Left renal cortex interstitium (tissue), 4 donors: Measurements from ENCODE around the gene TMEM187. TPM values are rescaled to one million over a fixed set of nuclear protein-coding genes. Genes with fewer than 3 reads are reported as not detected.
"Not testable (repeated sequence)": the region's sequence is repeated elsewhere in the genome, so short reads cannot be mapped to it uniquely, and the experiment has no call there.

Source experiments
- DNase-seq, 4 donors: peaks; one replicate each; pipeline ENCODE4 v3.0.0-alpha.2; 2013; ENCODE audit warnings: low read depth in 4 of 4, low spot score in 2 of 4, missing footprints in 1 of 4
- polyA plus RNA-seq, 4 donors: library from polyadenylated mRNA; unstranded; fragments of 120-200 nt; gene quantifications; one replicate each; pipeline ENCODE4 v1.2.1, GENCODE V29; 2013; ENCODE audit not compliant: insufficient read length in 4 of 4

The TMEM187 gene
- polyA plus RNA-seq, 4 donors, result 5.9 to 10.9 (median 8.0) TPM

DNA sequence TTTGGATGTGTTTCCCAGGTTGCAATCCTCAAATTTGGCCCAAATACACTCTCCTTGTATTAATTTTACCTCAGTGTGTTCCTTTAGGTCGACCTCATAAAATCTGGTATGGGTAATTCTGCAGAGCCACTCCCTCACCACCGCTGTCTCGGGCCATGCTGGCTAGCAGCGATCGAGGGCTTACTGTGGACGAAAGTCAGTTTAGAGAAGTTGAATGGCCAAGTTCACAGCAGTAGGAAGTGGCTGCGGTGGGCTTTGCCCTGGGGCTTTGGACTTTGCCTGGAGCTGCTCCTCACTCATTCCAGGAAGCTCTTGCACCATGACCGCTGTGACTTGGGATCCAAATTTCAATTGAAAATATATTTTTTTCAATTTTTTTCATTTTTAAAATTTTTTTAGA, 19.6 kb downstream of the TMEM187 start:
- DNase-seq, result no peak

DNA sequence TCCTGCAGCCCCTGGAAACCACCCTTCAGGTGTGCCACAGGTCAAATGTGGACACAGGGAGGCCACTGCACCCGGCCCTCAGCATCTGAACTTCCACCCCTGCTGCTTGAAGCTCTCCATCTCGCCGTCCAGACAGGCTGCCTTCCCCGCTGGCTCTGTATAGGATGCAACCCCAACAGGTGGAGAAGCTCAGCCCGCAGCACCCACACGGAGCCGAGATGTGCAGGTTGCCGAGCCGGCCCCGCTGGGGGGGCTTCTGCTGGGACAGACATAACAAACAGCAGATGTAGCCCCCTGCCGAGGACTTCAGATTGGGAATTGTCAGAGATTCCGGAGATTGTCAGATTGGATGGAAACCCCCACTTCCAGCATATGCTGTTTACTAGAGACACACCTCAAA, 20.5 kb downstream of the TMEM187 start:
- no peak for DNase-seq

DNA sequence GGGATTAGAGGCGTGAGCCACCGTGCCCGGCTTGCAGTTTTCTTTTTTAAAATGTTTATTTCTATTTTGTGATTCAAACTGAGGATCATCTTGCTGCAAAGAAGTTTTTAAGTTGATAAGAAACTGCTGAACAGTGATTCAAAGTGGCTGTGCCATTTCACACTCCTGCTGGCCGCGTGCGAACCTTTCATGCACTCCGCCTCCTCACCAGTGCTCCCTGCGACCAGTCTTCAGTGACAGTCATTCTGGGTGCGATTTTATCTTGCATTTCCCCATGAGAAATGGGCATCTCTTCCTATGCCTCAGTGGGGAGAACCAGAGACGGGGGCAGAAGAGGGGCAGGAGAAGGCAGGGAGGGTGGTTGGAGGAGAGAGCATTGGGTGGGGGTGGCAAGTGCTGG, 21.4 kb downstream of the TMEM187 start:
- no peak for DNase-seq

GRCh38 chrX:153994398-153994797, 21.8 kb downstream of the TMEM187 start:
- not testable (repeated sequence) for DNase-seq

GRCh38 chrX:153995504-153995903, 22.9 kb downstream of the TMEM187 start:
- no peak for DNase-seq

GRCh38 chrX:153999359-154000037, 26.9 kb downstream of the TMEM187 start:
- no peak for DNase-seq

DNA sequence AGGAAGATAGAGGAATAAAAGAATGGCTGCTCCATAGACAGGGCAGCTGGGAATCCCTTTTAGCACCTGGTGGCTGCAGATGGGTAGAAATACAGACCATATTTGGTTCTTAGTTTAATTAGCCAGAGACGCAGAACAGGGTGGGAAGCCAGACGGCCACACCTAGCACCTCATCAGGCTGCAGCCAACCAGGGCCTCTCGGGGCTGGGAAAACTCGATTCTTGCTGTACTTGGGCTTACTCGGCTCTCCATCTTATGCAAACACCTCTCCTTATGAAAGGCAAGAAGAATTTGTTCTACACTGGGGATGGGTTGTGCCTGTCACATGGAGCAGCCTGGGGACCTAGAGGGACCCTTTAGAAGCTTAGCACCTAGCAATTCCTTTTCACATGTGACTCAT, 27.5 kb downstream of the TMEM187 start:
- DNase-seq, result no peak

GRCh38 chrX:154002215-154002719, 29.7 kb downstream of the TMEM187 start:
- DNase-seq, result no peak

DNA sequence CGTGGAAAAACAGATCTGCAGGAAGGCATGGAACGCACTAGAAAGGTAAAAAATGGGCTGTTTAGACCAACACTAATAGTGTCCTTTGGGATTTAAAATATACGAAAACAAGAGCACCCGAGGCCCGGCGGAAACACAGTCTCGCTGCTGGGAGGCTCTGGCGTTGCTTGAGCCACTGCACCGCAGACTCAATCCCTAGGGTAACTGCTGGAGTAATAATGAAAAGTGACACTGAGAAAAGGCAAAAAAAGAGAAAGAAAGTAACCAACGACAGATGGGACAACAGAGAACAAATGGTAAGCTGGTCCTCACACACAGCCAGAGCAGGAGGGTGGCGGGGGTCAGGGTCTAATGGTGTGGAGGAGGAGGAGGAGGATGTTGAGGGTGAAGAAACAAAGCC, 31.8 kb downstream of the TMEM187 start:
- no peak for DNase-seq

DNA sequence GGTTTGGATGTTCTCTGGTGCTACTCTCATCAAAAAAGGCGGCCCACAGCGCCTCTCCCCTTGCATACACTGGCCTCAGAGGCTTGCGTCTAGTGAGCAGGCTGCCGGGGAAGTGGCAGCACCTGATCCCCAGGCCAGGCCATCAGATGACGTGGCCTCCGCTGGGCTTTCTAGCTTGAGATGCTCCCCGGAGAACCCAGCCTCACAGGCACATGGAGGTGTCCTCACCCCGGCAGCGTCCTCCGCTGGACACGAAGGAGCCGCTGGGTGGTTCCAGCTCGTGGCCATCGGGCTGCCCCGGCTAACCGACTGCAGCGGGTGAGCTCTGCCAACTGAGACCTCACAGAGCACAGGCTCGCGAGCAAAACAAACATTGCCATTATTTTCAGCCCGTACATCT, 34.4 kb downstream of the TMEM187 start:
- DNase-seq, result no peak

DNA sequence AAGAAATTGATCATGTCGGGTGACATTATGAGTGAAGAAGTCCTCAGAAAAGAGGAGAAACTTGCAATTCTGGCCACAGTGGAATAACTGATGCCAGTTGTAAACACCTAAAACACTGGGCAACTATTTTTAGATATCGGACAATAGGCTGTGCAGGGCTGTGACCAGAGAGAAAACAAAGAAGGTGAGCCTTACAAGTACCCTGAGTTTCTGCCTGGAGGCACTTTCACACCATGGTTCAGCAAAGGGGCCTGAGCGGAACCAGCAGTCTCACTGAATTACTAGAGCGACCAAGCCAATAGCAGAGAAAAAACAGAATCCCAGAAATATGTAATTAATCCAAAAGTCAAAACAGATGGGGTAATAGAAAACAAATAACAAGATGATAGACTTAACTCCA, 36.0 kb downstream of the TMEM187 start:
- DNase-seq, result no peak

- no peak for DNase-seq
These were observed 38.0 kb downstream of the TMEM187 start for GRCh38 chrX:154010330-154011087.

- DNase-seq, result no peak
These were observed 39.1 kb downstream of the TMEM187 start for GRCh38 chrX:154011376-154012335.

- DNase-seq, result no peak
These were observed 39.9 kb downstream of the TMEM187 start for GRCh38 chrX:154012336-154012991.

- no peak for DNase-seq
These were observed 40.5 kb downstream of the TMEM187 start for GRCh38 chrX:154013001-154013421.

DNA sequence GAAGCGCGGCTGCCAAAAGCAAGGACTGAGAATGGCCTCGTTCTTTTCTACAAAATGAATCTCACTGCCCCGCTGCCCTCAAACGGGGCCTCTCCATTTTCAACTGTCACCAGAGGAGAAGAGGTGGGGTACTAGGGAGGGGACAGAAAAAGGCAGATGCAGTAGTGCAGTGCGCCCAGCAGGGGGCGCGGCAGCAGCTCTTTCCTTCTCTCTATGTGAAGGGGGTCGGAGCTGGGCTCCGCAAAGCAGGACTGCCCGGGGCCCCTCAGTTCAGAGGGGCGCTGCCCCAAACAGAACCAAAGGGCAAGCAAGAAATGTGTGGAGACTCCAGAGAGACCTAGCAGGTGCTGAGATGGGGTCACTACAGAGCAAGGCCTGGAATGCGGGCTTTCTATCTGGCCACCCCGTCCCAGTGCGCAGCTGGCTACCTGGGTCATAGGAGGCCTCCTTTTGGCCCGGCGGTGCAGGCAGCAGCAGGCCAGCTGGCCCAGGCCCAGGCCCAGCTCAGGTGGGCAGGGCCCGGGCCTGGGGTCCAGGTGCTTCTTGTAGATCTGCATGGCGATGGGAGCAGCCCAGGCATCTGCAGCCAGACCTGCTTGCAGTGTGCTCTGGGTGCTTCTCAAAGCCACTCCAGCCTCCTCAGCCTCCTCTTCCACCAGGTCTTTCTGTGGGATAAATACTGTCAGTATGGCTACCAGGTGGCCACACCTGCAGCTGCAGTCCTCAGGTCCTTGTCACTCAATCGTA, 41.2 kb downstream of the TMEM187 start:
- DNase-seq, result no peak

- no peak for DNase-seq
These were observed 42.2 kb downstream of the TMEM187 start for GRCh38 chrX:154014429-154015380.

DNA sequence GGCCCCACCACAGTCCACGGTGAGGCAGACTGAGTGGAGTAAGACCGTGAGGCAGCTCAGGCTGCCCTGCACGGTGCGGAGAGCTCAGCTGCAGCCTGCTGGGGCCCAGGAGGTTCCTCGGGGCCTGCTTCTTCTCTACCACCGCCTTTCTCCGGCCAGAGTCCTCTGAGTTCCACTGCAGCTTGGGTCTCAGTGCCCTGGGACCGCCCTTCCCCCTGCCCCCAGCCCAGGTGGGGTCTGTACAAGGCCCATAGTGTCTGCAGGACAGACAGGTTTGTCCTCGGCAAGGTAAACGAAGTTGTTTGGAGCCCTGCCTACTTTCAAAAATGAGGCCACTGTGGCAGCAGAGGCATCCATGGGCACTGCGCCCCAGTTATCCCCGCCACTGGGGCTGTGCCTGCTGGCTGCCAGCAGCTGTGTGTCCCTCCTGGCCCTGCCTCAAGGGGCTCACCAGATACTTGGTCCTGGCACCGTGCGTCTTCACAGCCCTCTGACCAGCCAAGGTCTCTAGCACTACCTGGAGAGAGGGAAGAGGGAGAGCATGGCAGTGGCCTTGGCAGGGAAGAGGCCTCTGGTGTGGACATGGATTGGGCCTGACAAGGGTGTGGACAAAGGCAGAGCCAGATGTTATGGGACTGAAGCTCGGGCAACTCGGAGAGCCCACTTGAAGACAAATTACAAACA, 43.2 kb downstream of the TMEM187 start:
- no peak for DNase-seq
